ENCODE data around the gene AP1M2. TPM values are rescaled to one million over a fixed set of nuclear protein-coding genes. Genes with fewer than 3 reads are reported as not detected.
A peak's percentile ranks its signal among the peaks of the same experiment; 100 is the strongest.
"Not testable (repeated sequence)": the region's sequence is repeated elsewhere in the genome, so short reads cannot be mapped to it uniquely, and the experiment has no call there.

The AP1M2 gene
- total RNA-seq, 4 donors from 2014 or later = 24.8 to 67.0 (median 57.1) TPM

- 67 to 68% methylated on average over 19 to 20 of the region's 20 CpGs for WGBS, 2 donors
- TF ChIP-seq CTCF (IDR thresholded peaks at IDR 0.05) = no peak
- TF ChIP-seq POLR2A (IDR thresholded peaks at IDR 0.05) = no peak
- Histone ChIP-seq H3K27ac (no peak overlapping the region), H3K4me3 (no peak overlapping the region), H3K4me1 (peaks cover 0 to 41% (median 16%) of the 10 kb centered on the region in 3 donors), H3K36me3 (no peaks in the 10 kb centered on the region), H3K27me3 (peaks cover 0 to 17% (median 0%) of the 10 kb centered on the region in 4 donors), H3K9me3 (no peaks in the 10 kb centered on the region)
- no peak for DNase-seq
- intact Hi-C loops (cut with DNase I) = no loop called here
These were observed 48.7 kb downstream of the AP1M2 start for GRCh38 chr19:10538204-10538983.

- intact Hi-C loops (cut with DNase I) = no loop called here
- H3K36me3 ChIP-seq = no peaks in the 10 kb centered on the region
- H3K4me3 ChIP-seq = no peak overlapping the region
- DNase-seq = no peak
- H3K4me1 ChIP-seq = peaks cover 0 to 39% (median 12%) of the 10 kb centered on the region in 3 donors
- H3K27ac ChIP-seq = no peak overlapping the region
- TF ChIP-seq POLR2A (IDR thresholded peaks at IDR 0.05) (no peak), CTCF (IDR thresholded peaks at IDR 0.05) (no peak)
- no peaks in the 10 kb centered on the region for H3K9me3 ChIP-seq
- WGBS, 2 donors = 67 to 78% methylated on average over 11 of the region's 11 CpGs
- peaks cover 0 to 17% (median 0%) of the 10 kb centered on the region in 4 donors for H3K27me3 ChIP-seq
These were observed 49.4 kb downstream of the AP1M2 start for GRCh38 chr19:10537668-10538067.

GRCh38 chr19:10535613-10536012 lies 51.5 kb downstream of the AP1M2 start:
- Histone ChIP-seq H3K27ac (peak overlapping the region; percentile 45 to 75 (median 71)), H3K27me3 (peaks cover 0 to 17% (median 0%) of the 10 kb centered on the region in 4 donors), H3K9me3 (no peaks in the 10 kb centered on the region), H3K36me3 (no peaks in the 10 kb centered on the region), H3K4me1 (peaks cover 0 to 32% (median 12%) of the 10 kb centered on the region in 3 donors), H3K4me3 (no peak overlapping the region)
- intact Hi-C loops (cut with DNase I) = no loop called here
- 31 to 55% methylated on average over 5 to 6 of the region's 6 CpGs for WGBS, 2 donors
- TF ChIP-seq POLR2A (IDR thresholded peaks at IDR 0.05) (no peak), CTCF (IDR thresholded peaks at IDR 0.05) (no peak)
- DNase-seq = no peak

GRCh38 chr19:10533646-10534386 lies 53.3 kb downstream of the AP1M2 start:
- Histone ChIP-seq H3K4me3 (no peak overlapping the region), H3K9me3 (no peaks in the 10 kb centered on the region), H3K27me3 (peaks cover 0 to 11% (median 0%) of the 10 kb centered on the region in 4 donors), H3K4me1 (peaks cover 0 to 32% (median 12%) of the 10 kb centered on the region in 3 donors), H3K36me3 (no peaks in the 10 kb centered on the region), H3K27ac (peak overlapping the region; percentile 70 to 75 (median 74))
- 44 to 51% methylated on average over 10 of the region's 10 CpGs for WGBS, 2 donors
- intact Hi-C loops (cut with DNase I) = no loop called here
- no peak for DNase-seq
- TF ChIP-seq POLR2A (IDR thresholded peaks at IDR 0.05) = no peak
- TF ChIP-seq CTCF (IDR thresholded peaks at IDR 0.05) = no peak

GRCh38 chr19:10532457-10532856 lies 54.7 kb downstream of the AP1M2 start:
- TF ChIP-seq POLR2A (IDR thresholded peaks at IDR 0.05) (no peak), CTCF (IDR thresholded peaks at IDR 0.05) (no peak)
- H3K4me1 ChIP-seq = peaks cover 0 to 32% (median 12%) of the 10 kb centered on the region in 3 donors
- H3K27ac ChIP-seq = no peak overlapping the region
- intact Hi-C loops (cut with DNase I) = no loop called here
- WGBS, 2 donors = 67 to 100% methylated on average over 1 of the region's 1 CpG
- no peak for DNase-seq
- no peaks in the 10 kb centered on the region for H3K9me3 ChIP-seq
- peaks cover 0 to 11% (median 0%) of the 10 kb centered on the region in 4 donors for H3K27me3 ChIP-seq
- no peaks in the 10 kb centered on the region for H3K36me3 ChIP-seq
- no peak overlapping the region for H3K4me3 ChIP-seq

- H3K9me3 ChIP-seq; intact Hi-C loops (cut with DNase I): not testable (repeated sequence)
- WGBS, 2 donors = 86 to 87% methylated on average over 5 to 7 of the region's 8 CpGs
These were observed 60.2 kb downstream of the AP1M2 start for GRCh38 chr19:10526887-10527286.

More at GRCh38 chr19:10526887-10527286, 60.2 kb downstream of the AP1M2 start:
- H3K4me1 ChIP-seq = peaks cover 0 to 23% (median 2%) of the 10 kb centered on the region in 3 donors
- H3K27ac ChIP-seq, H3K27me3 ChIP-seq, H3K36me3 ChIP-seq, DNase-seq, H3K4me3 ChIP-seq: not testable (repeated sequence)

Data from esophagus squamous epithelium (tissue), 5 donors.